Activated T-helper 1 cell treated with anti-CD3 and anti-CD28 coated beads, Interleukin-2, amount 50 U/mL, for 16 hours (primary cell): Measurements from ENCODE around the gene PCK2.

Experiments used
- DNase-seq, 2 donors: peaks; one replicate each; pipeline ENCODE4 v3.0.0-alpha.2; 2020; ENCODE audit warnings: low read depth in 1 of 2, low spot score in 1 of 2

Gene PCK2

DNA sequence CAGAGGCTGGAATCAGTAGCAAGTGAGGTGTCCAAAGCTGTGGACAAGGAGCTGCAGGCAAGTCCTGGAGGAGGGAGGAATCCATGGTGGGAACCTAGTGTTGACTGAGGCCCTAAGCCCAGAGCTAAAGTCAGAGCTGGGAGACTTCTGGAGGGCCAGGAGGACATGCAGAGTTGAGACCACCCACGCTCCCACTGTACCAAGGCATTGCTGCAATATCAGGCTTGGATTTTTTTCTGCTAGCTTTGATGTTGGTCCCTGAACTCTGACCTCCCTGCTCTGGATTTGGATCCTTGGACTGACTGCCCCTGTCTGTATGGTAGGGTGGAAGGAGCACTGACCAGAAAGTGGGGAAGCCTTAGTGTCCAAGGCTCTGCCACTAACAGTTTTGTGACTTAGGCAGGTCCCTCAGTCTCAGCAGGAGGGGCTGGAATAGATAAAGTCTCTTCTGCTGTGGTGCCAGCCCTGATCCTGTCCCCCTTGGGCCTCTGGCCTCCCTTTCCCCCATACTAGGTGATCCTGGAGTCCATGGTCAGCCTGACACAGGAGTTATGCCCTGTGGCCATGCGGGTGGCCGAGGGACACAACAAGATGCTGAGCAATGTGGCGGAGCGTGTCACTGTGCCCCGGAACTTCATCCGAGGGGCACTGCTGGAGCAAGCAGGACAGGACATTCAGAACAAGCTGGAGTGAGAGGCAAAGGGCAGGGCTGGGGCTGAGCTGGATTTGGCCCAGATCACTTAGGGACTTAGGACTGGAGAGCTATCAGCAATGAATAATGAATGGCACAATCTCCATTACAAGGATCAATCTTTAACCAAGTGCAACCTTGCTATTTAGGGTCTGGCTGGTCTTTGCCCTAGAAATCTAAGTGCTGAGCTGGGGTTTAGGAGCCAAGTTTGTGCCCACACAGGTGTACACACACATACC lies 32.9 kb upstream of the PCK2 start:
- DNase-seq, result no peak

DNA sequence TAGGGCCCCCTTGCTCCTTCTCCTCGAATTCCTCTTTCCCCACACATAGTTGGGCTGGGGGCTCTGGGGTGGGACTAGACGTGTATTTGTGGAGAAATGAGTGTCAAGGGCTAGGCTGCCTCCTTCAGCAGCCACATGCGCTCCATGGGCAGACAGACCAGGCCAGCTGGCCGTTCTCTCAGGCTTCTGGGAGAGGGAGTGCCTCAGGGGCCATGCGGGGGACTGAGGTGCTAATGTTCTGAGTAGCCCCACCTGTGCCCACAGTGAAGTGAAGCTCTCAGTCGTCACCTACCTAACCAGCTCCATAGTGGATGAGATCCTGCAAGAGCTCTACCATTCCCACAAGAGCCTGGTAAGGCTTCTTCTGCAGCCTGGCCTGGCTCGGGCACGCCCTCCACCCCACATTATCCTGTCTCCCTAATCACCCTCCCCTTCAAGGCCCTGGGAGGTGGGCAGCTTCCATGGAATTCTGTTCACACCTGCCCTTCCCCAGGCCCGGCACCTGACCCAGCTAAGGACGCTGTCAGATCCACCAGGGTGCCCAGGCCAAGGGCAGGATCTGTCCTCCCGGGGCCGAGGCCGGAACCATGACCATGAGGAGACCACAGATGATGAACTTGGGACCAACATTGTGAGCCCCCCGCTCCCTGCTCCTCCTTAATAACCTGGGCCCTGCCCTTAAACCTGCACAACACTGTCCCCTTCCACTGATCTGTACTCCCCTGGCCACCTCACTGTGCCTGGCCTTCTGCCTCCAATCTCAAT lies 31.7 kb upstream of the PCK2 start:
- DNase-seq, result no peak

DNA sequence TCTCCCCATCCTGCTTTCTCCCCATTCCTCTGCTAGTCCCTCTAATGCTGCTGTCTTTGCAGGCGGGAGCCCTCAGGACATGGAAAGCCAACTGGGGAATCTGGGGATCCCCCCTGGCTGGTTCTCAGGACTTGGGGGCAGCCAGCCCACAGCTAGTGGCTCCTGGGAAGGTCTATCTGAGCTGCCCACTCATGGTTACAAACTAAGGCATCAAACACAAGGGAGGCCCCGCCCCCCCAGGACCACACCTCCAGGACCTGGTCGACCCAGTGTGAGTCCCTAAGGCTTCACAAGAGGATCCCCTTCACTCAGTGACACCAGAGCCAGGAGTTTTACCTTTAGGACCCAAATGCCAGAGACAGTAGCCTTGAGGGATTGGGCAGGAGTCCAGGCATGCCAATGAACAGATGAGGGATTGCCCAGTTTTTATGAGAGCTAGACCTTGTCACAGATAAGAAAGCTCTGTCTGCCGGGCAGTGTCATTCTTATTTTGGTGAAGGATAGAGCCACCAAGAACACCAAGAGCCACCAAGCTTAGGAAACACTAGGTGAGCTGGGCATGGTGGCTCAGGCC lies 30.8 kb upstream of the PCK2 start:
- no peak for DNase-seq

DNA sequence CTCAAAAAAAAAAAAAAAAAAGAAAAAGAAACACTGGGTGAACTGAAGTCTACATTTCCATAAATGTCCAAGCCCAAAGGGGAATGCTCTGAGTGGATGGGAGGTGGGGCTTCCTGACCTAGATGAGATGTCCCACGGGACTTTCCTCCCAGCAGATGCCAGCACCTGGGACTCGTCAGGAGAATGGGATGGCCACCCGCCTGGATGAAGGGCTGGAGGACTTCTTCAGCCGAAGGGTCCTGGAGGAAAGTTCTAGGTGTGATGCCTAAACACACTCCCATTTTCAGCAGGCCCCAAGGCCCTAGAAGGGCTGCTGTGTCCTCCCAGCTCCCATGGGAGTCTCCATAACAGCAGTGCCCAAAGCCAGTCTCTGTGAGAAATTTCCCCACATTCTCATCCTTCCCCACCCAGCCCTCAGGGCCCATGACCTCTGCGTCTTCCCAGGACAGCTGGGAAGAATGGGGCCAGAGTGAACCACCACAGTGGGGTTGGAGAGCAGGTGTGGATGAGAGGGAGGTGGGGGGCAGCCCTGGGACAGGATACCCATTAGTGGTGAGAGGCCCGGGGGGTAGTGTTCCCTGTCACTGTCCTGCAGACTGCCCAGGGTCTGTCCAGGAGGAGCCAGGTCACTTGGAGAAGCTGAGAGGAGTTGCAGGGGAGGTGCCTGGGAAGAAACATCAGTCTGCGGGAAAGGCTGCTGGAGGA lies 29.9 kb upstream of the PCK2 start:
- no peak for DNase-seq

DNA sequence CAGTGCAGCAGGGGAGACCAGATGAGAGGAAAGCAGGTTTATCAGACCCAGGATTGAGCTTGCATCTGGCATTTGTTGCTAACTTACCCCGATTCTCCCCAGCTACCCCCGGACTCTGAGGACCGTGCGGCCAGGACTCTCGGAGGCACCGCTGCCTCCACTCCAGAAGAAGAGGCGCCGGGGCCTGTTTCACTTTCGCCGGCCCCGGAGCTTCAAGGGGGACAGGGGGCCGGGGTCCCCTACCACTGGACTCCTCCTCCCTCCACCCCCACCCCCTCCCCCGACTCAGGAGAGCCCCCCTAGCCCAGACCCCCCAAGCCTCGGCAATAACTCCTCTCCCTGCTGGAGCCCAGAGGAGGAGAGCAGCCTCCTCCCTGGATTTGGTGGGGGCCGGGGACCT lies 29.3 kb upstream of the PCK2 start:
- no peak for DNase-seq

DNA sequence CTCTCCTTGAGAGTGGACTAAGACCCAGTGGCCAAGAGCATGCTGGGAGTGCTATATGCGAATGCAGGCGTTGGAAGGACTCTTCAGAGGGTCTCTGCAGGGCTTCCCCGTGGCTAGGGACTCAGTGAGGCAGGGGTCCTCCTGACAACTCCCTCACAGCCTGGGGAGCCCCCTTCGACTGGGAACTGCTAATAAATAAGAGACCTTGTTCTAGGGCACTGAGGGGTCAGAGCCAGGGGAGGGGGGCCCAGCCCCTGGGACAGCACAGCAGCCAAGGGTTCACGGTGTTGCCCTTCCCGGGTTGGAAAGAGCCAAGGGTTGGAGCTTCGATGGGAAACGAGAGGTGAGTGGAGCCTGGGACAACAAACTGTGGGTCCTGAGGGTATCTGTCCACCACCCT lies 28.7 kb upstream of the PCK2 start:
- DNase-seq, result no peak

DNA sequence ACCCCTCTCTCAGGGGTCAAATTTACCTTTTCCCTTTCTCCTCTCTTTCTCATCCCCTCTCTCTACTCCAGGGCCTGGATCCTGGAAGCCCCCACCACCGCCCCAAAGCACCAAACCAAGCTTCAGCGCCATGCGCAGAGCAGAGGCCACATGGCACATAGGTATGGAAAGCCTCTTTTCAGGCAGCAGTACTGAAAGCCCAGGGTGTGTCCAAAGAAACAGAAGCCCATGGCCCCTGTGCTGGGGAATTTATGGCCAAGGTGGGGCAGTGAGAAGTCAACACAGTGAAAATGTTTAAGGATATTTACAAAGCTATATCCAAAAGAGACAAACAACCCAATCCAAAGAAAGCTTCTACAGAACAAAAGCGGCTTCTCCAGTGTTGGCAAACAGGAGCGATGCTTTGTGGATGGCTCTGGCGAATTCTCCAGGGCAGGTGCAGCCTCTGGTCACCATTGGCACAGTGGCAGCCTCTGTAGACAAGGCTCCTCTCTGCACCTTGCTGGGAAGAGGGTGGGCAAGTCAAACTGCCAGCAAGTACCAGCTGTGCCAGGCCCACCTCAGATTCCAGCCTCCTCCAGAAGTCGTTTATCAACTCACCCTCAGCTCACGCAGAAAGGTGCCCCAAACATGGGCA lies 27.5 kb upstream of the PCK2 start:
- DNase-seq, result no peak

DNA sequence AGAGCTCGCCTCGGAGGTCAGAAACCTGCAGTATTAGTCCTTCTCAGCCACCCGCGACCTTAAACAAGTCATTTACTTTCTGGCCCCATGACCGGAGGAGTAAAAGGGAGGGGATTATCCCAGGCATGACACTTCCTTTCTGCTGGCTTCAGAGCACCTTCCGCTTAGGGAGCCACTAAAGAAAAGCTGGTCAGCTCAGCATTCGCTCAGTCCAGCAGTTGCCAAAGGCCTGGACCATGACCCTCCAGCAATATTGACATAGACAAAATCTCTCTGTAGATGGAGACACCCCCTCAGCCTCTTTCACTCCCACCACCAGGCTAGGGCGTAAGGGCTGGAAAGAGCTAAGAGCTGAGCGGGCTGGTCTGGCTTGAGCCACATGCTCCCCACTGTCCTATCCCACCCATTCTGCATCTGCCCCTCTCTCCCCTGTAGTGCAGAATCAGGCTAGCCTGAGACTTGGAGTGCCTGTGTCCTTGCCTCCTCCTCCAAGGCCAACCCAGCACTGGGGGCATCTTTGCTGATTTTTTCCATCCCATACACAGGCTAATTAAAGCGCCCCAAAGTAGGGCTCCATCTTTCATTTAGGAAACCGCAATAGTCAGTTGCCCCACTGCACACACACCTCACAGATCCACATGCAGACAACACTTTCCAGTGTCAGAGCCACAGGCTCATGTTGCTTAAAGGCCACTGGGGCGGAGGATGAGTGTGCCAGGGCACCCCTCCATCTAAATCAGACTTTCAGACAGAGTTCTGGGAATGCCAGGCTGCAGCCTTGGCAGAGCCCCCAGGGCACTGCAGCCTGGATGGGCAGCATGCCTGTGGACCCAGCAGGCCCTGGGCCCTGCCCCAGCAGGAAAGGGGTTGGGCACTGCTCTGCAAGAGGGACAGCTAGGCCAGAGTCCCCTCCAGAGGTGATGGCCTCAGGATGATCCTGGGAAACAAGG lies 26.7 kb upstream of the PCK2 start:
- no peak for DNase-seq

DNA sequence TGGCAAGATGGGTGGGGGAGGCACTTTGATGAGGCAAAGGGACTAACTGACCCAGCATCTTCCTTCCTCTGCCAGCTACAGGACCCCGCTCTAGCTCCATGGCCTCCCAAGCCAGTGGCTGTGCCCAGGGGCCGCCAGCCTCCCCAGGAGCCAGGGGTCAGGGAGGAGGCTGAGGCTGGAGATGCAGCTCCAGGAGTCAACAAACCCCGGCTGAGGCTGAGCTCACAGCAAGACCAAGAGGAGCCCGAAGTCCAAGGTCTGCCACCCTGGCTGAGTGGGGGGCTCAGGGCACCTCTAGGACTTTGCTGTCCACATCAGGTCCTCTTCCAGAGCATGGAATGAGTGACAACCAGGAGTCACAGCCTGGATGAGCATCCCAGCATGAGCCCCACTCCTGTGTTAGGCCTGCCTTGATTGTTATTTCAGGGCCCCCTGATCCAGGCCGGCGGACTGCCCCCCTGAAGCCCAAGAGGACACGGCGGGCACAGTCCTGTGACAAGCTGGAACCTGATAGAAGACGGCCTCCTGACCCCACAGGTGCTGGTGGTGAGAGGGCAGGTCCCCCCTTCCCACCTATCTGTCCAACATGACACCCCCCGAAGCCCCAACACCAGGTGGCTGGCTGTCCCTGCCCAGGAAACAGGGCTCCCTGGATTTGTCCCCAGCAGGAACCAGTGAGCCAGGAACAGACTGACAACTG lies 25.2 kb upstream of the PCK2 start:
- no peak for DNase-seq

DNA sequence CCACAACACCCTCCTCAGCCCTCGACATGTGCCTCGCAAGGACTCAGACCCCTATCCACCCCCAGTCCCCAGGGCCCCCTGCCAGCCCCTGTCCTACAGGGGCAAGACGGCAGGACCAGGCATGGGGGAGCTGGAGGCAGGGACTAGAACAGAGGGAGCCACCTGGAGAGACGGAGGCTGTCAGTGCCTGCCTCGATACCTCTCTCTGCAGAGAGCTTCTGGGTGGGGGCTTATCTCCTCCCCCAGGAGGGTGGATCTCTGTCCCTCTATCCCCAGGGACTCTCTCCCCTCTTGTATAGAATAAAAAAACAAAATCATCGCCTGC lies 24.7 kb upstream of the PCK2 start:
- no peak for DNase-seq

DNA sequence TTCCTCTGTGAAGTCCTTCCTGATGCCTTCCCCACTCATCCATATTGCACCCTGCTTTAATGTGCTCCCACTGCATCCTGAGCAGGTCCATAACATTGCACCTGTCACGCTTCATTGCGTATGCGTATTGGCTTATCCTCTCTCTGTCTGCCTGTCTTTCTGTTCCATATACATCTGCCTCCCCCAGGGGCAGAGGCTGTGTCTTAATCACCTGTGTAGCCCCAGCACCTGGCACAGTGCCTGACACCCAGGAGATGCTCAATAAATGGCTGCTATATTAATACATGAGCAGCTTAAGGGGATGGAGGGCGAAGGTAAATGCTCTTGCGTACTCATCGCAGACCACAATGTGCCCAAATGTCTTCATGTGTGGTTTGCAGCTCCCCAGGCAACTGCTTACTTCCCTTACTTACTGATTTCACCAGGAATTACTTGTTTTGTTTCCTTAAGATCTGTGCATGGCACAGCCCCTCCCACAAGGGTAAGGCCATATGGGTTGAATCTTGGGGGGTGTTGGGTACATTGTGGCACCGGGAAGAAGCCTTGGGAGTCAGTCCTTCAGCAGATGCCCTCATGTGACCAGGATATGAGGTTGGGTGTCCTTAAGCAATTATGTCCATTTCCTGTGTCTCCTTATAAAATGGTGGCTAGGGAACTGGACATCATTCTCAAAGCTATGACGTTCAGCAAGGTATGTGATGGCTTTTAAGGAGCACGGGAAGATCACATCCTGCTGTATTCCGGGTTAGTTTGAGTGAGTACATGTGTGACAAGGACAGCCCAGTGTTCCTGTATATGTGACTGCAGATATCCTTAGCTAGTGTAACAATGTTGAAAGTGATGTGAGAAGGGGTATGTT lies 23.6 kb upstream of the PCK2 start:
- DNase-seq, result no peak

DNA sequence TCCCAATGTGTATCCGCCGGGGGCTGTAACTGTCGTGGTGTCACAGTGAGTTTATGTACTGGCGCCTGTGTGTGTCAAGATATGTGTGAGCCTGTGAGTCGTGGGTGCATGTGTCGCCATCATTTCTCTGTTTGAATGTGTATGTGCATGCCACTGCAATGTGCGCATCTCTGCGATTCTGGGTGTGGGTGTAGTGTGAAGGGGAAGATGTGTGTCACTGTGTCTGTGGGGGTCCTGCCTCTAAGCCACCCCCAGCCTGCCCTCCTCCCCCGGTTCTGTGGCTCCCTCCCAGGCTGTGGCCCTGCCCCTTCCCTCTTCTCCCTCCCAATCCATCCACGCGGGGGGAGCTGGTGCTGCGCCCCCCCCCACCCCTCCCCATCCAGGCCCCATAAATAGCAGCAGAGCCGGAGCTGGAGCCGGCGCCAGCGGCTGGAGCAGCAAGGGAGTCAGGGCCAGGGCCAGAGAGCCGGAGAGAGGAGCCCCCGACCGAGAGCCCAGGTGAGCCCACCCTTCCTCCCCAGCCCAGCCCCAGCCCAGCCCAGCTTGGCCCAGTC lies 22.9 kb upstream of the PCK2 start, which contains the start of gene CPNE6:
Gene CPNE6, plus strand, starts transcription at position 419 of the 554 bp plus-strand sequence. CDS start 1,375 bp downstream, outside the sequence.
- DNase-seq, result no peak

DNA sequence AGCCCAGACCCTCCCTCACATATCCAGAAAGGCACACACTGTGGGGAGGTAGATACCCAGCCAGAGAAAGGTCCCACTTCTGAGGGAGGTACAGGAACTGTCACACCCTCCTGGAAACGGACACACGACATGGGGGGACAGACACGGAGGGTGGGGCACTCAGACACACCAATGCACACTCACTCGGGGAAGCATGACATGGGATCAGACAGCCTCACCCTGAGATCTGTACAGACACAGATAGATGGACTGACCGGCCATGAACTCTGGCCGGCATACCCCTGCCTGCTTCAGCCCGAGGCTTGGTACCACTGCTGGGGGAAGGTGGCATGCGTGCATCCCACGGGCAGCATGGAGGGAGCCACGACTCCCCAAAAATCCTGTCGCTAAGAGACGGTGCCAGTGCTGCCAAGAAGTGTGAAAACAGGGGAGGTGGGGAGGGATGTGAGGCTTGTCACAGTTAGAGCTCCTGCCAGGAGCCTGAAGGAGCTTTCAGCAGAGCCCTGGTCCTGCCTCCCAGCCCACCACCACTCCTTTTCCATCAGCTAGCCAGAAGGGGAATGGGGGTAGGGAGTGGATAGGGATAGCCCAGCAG lies 22.2 kb upstream of the PCK2 start:
- DNase-seq, result no peak

DNA sequence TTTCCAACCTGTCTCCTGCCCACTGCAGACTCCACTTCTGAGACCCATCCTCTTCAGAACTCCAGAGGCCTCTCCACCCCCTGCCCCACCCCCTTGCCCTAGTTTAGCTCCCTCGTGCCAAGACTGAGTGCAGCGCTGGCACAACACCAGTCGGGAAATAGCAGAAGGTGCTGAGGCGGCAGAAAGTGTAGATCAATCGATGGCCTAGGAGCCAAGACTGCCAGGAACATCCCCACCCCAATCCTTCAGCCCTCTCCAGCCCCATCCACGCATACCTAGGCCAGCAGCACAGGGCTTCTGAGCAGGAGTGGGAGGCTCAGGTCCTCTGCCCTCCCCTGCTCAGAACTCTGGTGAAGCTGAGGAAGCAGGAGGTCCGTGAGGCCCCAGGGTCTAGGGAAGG lies 21.7 kb upstream of the PCK2 start:
- no peak for DNase-seq

DNA sequence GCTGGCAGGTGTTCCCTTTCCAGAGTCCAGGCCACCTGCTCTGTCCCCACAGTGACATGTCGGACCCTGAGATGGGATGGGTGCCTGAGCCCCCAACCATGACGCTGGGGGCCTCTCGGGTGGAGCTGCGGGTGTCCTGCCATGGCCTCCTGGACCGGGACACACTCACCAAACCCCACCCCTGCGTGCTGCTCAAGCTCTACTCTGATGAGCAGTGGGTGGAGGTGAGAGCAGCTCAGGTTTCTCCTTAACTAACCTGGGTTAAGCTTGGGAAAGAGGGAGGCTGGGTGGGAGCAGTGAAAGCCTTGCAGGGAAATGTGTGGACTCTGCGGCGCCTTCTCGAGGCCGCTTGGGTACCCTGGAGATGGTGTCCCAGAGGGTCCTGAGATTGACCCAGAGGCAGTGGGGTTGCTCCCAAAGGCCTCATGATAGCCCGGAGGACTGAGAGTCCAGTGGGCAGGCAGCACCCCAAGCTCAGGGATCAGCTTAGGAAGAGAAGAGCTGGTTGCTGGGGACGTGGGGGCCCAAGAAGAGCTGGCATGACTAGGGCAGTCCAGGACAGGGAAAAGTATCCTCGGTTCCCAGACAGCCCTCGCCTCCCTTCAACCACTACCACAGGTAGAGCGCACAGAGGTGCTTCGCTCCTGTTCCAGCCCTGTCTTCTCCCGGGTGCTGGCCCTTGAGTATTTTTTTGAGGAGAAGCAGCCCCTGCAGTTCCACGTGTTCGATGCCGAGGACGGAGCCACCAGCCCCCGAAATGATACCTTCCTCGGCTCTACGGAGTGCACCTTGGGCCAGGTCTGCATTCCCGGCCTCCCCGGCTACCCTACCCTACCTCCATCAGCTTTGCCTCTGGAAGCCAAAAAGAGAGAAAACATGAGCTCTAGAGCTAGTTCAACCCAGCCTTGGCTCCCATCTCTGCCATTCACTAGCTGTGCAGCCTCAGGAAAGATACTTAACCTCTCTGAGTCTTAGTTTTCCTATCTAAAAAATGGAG lies 20.9 kb upstream of the PCK2 start:
- no peak for DNase-seq
